B cell (primary cell): ENCODE results near the gene DMAC2. TPM values are rescaled to one million over a fixed set of nuclear protein-coding genes. Genes with fewer than 3 reads are reported as not detected.

Experiments
- ATAC-seq: fragments of 200-7000 bp; cut with Tn5 transposase; one replicate; pipeline ENCODE4 v1.10.0; 2021; ENCODE audit warnings: low read depth, mild to moderate bottlenecking, moderate number of reproducible peaks, moderate library complexity
- CTCF ChIA-PET: fragments of 350-600 bp; sonication (Branson Sonifier 250); formaldehyde crosslinking; loops from one replicate; lab custom pipeline; 2021; ENCODE audit warnings: antibody characterized with exemption, inconsistent platforms; lab: Charles Lee
- POLR2A ChIA-PET: fragments of 350-600 bp; sonication (Branson Sonifier 250); formaldehyde crosslinking; loops from one replicate; lab custom pipeline; 2021; ENCODE audit warnings: antibody characterized with exemption; lab: Charles Lee
- DNase-seq: peaks from one replicate; pipeline ENCODE4 v3.0.0; 2013
- H2AFZ ChIP-seq: 2 replicates; pipeline ENCODE4 v1.6.1; 2012; ENCODE audit warnings: mild to moderate bottlenecking, low read depth, low read length; ENCODE audit not compliant: insufficient read depth, poor library complexity, severe bottlenecking
- H3K27ac ChIP-seq, 2 donors: 1 replicate in 1 of 2; 2 replicates in 1 of 2; pipeline ENCODE4 v1.5.1; 2012 to 2013; ENCODE audit warnings: low read length in 2 of 2, mild to moderate bottlenecking in 2 of 2, moderate library complexity in 1 of 2
- H3K27me3 ChIP-seq, 4 experiments: fragments of 200-600 bp in 1 of 4; sonication (generic) in 1 of 4; replicated peaks in 1 of 4; 1 replicate in 2 of 4; 2 replicates in 2 of 4; pipeline versions ENCODE4 v1.6.1 to v1.7.0; 2013 to 2016; ENCODE audit warnings: low read length in 3 of 4, mild to moderate bottlenecking in 2 of 4, mixed read lengths in 1 of 4, moderate library complexity in 1 of 4; ENCODE audit not compliant: insufficient read depth in 4 of 4, control insufficient read depth in 3 of 4; ENCODE audit errors: control extremely low read depth in 1 of 4
- H3K36me3 ChIP-seq, 2 experiments: replicated peaks in 1 of 2; 1 replicate in 1 of 2; 2 replicates in 1 of 2; pipeline versions ENCODE4 v1.6.1 to v1.7.1; 2013; ENCODE audit warnings: low read length in 1 of 2; ENCODE audit not compliant: insufficient read depth in 2 of 2, control insufficient read depth in 1 of 2; ENCODE audit errors: control extremely low read depth in 1 of 2, extremely low read depth in 1 of 2
- H3K4me1 ChIP-seq, 2 donors: fragments of 200-600 bp in 1 of 2; sonication (generic) in 1 of 2; 1 replicate in 1 of 2; 2 replicates in 1 of 2; pipeline versions ENCODE4 v1.5.1 to v1.6.1; 2013 to 2017; ENCODE audit warnings: low read length in 2 of 2; ENCODE audit not compliant: control insufficient read depth in 2 of 2, insufficient read depth in 2 of 2
- H3K4me2 ChIP-seq: replicated peaks from 2 replicates; pipeline ENCODE3; 2012; ENCODE audit warnings: mild to moderate bottlenecking, low read depth, low read length; ENCODE audit not compliant: poor library complexity, severe bottlenecking
- H3K4me3 ChIP-seq, 5 experiments: fragments of 200-600 bp in 1 of 5; sonication (generic) in 1 of 5; 1 replicate in 3 of 5; 2 replicates in 2 of 5; pipeline versions ENCODE4 v1.5.1 to v1.7.0; 2011 to 2016; ENCODE audit warnings: low read length in 4 of 5, mild to moderate bottlenecking in 4 of 5, low read depth in 2 of 5, control low read depth in 1 of 5, moderate library complexity in 1 of 5; ENCODE audit not compliant: insufficient read depth in 1 of 5; ENCODE audit errors: control extremely low read depth in 1 of 5, extremely low read depth in 1 of 5
- H3K79me2 ChIP-seq: fragments of 200-600 bp; sonication (generic); one replicate; pipeline ENCODE4 v1.6.0; 2016; ENCODE audit warnings: low read length; ENCODE audit not compliant: control insufficient read depth, insufficient read depth
- H3K9ac ChIP-seq: fragments of 200-600 bp; sonication (generic); 2 replicates; pipeline ENCODE4 v1.6.1; 2017; ENCODE audit warnings: mild to moderate bottlenecking, low read length, moderate library complexity
- H3K9me3 ChIP-seq, 3 donors: one replicate each; pipeline versions ENCODE4 v1.6.1 to v1.7.1; 2013; ENCODE audit warnings: low read length in 2 of 3; ENCODE audit not compliant: control insufficient read depth in 2 of 3, insufficient read depth in 1 of 3; ENCODE audit errors: control extremely low read depth in 1 of 3
- H4K20me1 ChIP-seq: 2 replicates; pipeline ENCODE4 v1.6.0; 2012; ENCODE audit warnings: mild to moderate bottlenecking, low read length; ENCODE audit not compliant: insufficient read depth, control insufficient read depth, poor library complexity, severe bottlenecking
- H3K27ac Mint-ChIP-seq: one replicate; pipeline ENCODE4 v1.8.0; 2021; ENCODE audit warnings: mixed read lengths
- H3K27me3 Mint-ChIP-seq: one replicate; pipeline ENCODE4 v1.8.0; 2021; ENCODE audit warnings: mixed read lengths
- H3K4me1 Mint-ChIP-seq: one replicate; pipeline ENCODE4 v1.8.0; 2021; ENCODE audit warnings: mixed read lengths
- H3K4me3 Mint-ChIP-seq: one replicate; pipeline ENCODE4 v1.8.0; 2021; ENCODE audit warnings: mixed read lengths
- H3K9me3 Mint-ChIP-seq: one replicate; pipeline ENCODE4 v1.8.0; 2022; ENCODE audit warnings: mixed read lengths; ENCODE audit not compliant: insufficient read depth
- CTCF ChIP-seq: fragments of 200-600 bp; IDR thresholded peaks from one replicate; pipeline ENCODE4 v1.8.0; 2022; ENCODE audit warnings: antibody characterized with exemption, mild to moderate bottlenecking
- EZH2 ChIP-seq: IDR thresholded peaks from 2 replicates; pipeline ENCODE4 v1.6.1; 2012; ENCODE audit warnings: borderline replicate concordance, low read depth, mild to moderate bottlenecking, moderate library complexity, low read length; ENCODE audit not compliant: insufficient read depth, poor library complexity, severe bottlenecking
- WGBS: methylation state at CpG from one replicate; pipeline ENCODE4 v1.1.5; 2013; ENCODE audit warnings: missing lambda C conversion rate; ENCODE audit not compliant: insufficient coverage; 5-methylcytosine and 5-hydroxymethylcytosine counted together
- intact Hi-C: fragments of 100-400 bp; cut with micrococcal nuclease; formaldehyde crosslinking; loops from one replicate; pipeline ENCODE4 v1.10.0; 2022
- polyA plus RNA-seq: library from polyadenylated mRNA; depleted of rRNA; stranded (reverse); fragments of >200 nt; gene quantifications from 2 replicates; pipeline ENCODE4 v1.2.3, GENCODE V29; 2012
- total RNA-seq, 2 donors: library from RNA; stranded (reverse); fragments of 120-200 nt in 1 of 2; gene quantifications; 1 replicate in 1 of 2; 2 replicates in 1 of 2; pipeline versions ENCODE4 v1.2.3 to v1.2.4, GENCODE V29; 2013 to 2022

The DMAC2 gene
- total and polyA plus RNA-seq, 2 donors (not counting 1 experiment from before 2014, with no cell fraction given) = 31.8 to 41.7 TPM

DNA sequence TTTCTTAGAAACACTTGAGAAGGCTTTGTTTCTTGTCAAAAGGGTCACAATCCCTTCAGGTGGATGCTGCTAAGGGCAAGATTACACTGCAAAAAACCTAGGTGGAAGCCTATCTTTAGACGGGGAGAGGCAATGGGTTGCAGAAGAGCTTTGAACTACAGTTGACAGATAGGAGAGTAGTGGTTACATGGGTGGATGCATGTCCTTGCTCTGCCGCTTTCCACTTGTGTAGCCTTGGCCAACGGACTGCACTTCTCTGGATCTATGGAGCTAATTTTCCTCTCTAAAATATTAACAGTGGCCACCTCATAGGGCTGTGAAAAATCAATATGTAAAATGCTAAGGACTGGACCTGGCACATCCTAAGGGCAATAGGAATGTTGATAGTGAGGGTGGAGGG, 41.1 kb downstream of the DMAC2 start:
- Histone ChIP-seq H3K27me3 (no peaks in the 10 kb centered on the region), H3K4me2 (peak overlapping the region; percentile 88), H3K9ac (peak overlapping the region; percentile 86), H3K4me3 (peak overlapping the region; percentile 84 to 100 (median 90)), H3K9me3 (no peaks in the 10 kb centered on the region), H3K36me3 (peaks cover 0 to 10% of the 10 kb centered on the region in 2 experiments), H3K4me1 (peaks cover 27 to 28% of the 10 kb centered on the region in 2 donors), H3K27ac (peak overlapping the region in 1 of 2 donors; percentile 96), H4K20me1 (peaks cover 10% of the 10 kb centered on the region), H3K79me2 (peaks cover 80% of the 10 kb centered on the region), H2AFZ (no peak overlapping the region)
- WGBS = 14% methylated on average over 1 of the region's 3 CpGs
- no peak for TF ChIP-seq CTCF
- TF ChIP-seq EZH2 = no peak
- no peaks in the 10 kb centered on the region for H3K27me3 Mint-ChIP-seq
- ChIA-PET POLR2A (interaction anchor here (0.5 to 0.8 kb wide), 3 partner anchors 35 to 194 kb away, joined by 3 to 6 read pairs (median 5); partner anchors contain the start of gene B9D2), CTCF (interaction anchor here (0.6 kb wide), 1 partner anchor 197 kb away, joined by 3 read pairs; no protein-coding TSS in a partner anchor)
- H3K4me3 Mint-ChIP-seq = peak overlapping the region; percentile 96
- DNase-seq (no peak), ATAC-seq (no peak)
- peak overlapping the region; percentile 65 for H3K27ac Mint-ChIP-seq
- intact Hi-C loops = loop anchor here (5.0 kb wide), 1 partner anchor 681 kb away; the partner anchor contains the start of genes COQ8B and ITPKC
- H3K4me1 Mint-ChIP-seq = peaks cover 45% of the 10 kb centered on the region
- H3K9me3 Mint-ChIP-seq = no peaks in the 10 kb centered on the region

DNA sequence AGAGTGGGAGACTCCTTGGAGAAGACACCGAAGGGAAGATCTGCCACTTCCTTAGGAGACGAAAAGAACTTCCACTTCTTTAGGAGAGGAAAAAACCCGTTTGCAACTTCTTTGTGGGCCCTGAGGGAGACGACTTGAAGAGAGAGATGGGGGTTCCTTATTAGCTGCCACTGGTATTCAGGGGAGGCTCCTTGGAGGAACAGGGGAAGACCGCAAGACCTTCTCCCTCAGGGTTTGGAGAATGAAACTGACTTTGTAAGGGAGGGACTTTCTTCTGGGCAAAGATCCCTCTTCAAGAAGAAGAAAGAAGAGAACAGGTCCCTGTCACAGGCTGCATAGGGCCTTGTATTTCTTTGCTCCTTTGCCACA, 41.7 kb downstream of the DMAC2 start:
- WGBS = 3% methylated on average over 4 of the region's 5 CpGs
- H3K4me2 ChIP-seq = peak overlapping the region; percentile 88
- H3K4me1 Mint-ChIP-seq = peaks cover 45% of the 10 kb centered on the region
- CTCF ChIA-PET = no interaction called here
- H3K27me3 ChIP-seq = no peaks in the 10 kb centered on the region
- peaks cover 10% of the 10 kb centered on the region for H4K20me1 ChIP-seq
- H2AFZ ChIP-seq = peak overlapping the region; percentile 88
- TF ChIP-seq CTCF (no peak), EZH2 (no peak)
- H3K27me3 Mint-ChIP-seq = no peaks in the 10 kb centered on the region
- H3K4me3 Mint-ChIP-seq = peak overlapping the region; percentile 96
- intact Hi-C loops = loop anchor here (5.0 kb wide), 1 partner anchor 681 kb away; the partner anchor contains the start of genes COQ8B and ITPKC
- peaks cover 27 to 28% of the 10 kb centered on the region in 2 donors for H3K4me1 ChIP-seq
- peaks cover 0 to 11% of the 10 kb centered on the region in 2 experiments for H3K36me3 ChIP-seq
- peak overlapping the region; percentile 94 to 96 for H3K27ac ChIP-seq
- H3K9me3 ChIP-seq = no peaks in the 10 kb centered on the region
- no peak for ATAC-seq
- POLR2A ChIA-PET = interaction anchor here (0.5 to 0.8 kb wide), 3 partner anchors 34 to 194 kb away, joined by 3 to 6 read pairs (median 5); partner anchors contain the start of gene B9D2
- H3K27ac Mint-ChIP-seq = peak overlapping the region; percentile 99
- peak overlapping the region; percentile 84 to 100 (median 90) for H3K4me3 ChIP-seq
- no peak for DNase-seq
- H3K9me3 Mint-ChIP-seq = no peaks in the 10 kb centered on the region
- H3K79me2 ChIP-seq = peaks cover 75% of the 10 kb centered on the region
- H3K9ac ChIP-seq = peak overlapping the region; percentile 86
